Colonic mucosa (tissue), 4 donors: ENCODE data around the gene PKNOX2. TPM values are rescaled to one million over a fixed set of nuclear protein-coding genes. Genes with fewer than 3 reads are reported as not detected.

Source experiments
- DNase-seq: peaks from one replicate; pipeline ENCODE4 v3.0.0-alpha.2; 2020
- H3K27ac ChIP-seq: fragments of 200-600 bp; one replicate; pipeline ENCODE4 v1.8.0; 2021
- H3K27me3 ChIP-seq: fragments of 200-600 bp; one replicate; pipeline ENCODE4 v1.8.0; 2021
- H3K36me3 ChIP-seq: fragments of 200-600 bp; one replicate; pipeline ENCODE4 v1.8.0; 2021
- H3K4me1 ChIP-seq: fragments of 200-600 bp; one replicate; pipeline ENCODE4 v1.8.0; 2021; ENCODE audit warnings: mild to moderate bottlenecking
- H3K4me3 ChIP-seq: fragments of 200-600 bp; one replicate; pipeline ENCODE4 v1.8.0; 2021
- H3K9ac ChIP-seq, 2 donors: one replicate each; pipeline ENCODE4 v1.7.0; 2013; ENCODE audit warnings: control low read depth in 2 of 2, low read depth in 2 of 2, low read length in 2 of 2
- H3K9me3 ChIP-seq: fragments of 200-600 bp; one replicate; pipeline ENCODE4 v1.8.0; 2021
- CTCF ChIP-seq: fragments of 200-600 bp; IDR thresholded peaks from one replicate; pipeline ENCODE4 v1.8.0; 2022; ENCODE audit warnings: antibody characterized with exemption, mild to moderate bottlenecking
- intact Hi-C: fragments of 100-400 bp; cut with DNase I; formaldehyde crosslinking; loops from one replicate; pipeline ENCODE4 v1.14.1; 2022
- total RNA-seq, 2 donors: library from RNA; stranded (reverse); fragmentation: NEBNext Ultra II Directional in 1 of 2; extraction: Animal tissue kit (Norgen Biotek cat#: 25700) in 1 of 2; gene quantifications; one replicate each; pipeline ENCODE4 v1.2.1, GENCODE V29; 2021
- donor health status: healthy.
- donor health status: DM: no; HTN: no; CAD: no.
- donor health status: DM: no; HTN: no; CAD: no.

PKNOX2 gene
- total RNA-seq, 2 donors from 2014 or later: 0.52 to 1.3 TPM

GRCh38 chr11:125242141-125242775, 77.7 kb downstream of the PKNOX2 start:
- H3K27ac ChIP-seq: no peak overlapping the region
- no peak overlapping the region for H3K4me3 ChIP-seq
- H3K9me3 ChIP-seq: no peaks in the 10 kb centered on the region
- no peaks in the 10 kb centered on the region for H3K27me3 ChIP-seq
- no peak overlapping the region for H3K9ac ChIP-seq
- H3K4me1 ChIP-seq: no peaks in the 10 kb centered on the region
- intact Hi-C loops: no loop called here
- DNase-seq: no peak
- H3K36me3 ChIP-seq: no peaks in the 10 kb centered on the region
- no peak for TF ChIP-seq CTCF

- no peak overlapping the region for H3K27ac ChIP-seq
- H3K4me1 ChIP-seq: no peaks in the 10 kb centered on the region
- intact Hi-C loops: no loop called here
- H3K36me3 ChIP-seq: no peaks in the 10 kb centered on the region
- H3K4me3 ChIP-seq: no peak overlapping the region
- DNase-seq: no peak
- H3K27me3 ChIP-seq: no peaks in the 10 kb centered on the region
- TF ChIP-seq CTCF: no peak
- H3K9ac ChIP-seq: no peak overlapping the region
- H3K9me3 ChIP-seq: no peaks in the 10 kb centered on the region
Observed at GRCh38 chr11:125244166-125244565, 79.6 kb downstream of the PKNOX2 start.

- DNase-seq: no peak
Observed at GRCh38 chr11:125245299-125245698, 80.7 kb downstream of the PKNOX2 start.

GRCh38 chr11:125247431-125247830, 82.9 kb downstream of the PKNOX2 start:
- Histone ChIP-seq H3K9me3 (no peaks in the 10 kb centered on the region), H3K4me1 (no peaks in the 10 kb centered on the region), H3K27me3 (no peaks in the 10 kb centered on the region), H3K4me3 (no peak overlapping the region), H3K36me3 (no peaks in the 10 kb centered on the region), H3K9ac (no peak overlapping the region), H3K27ac (no peak overlapping the region)
- TF ChIP-seq CTCF: no peak
- intact Hi-C loops: no loop called here
- DNase-seq: no peak

More at GRCh38 chr11:125245299-125245698, 80.7 kb downstream of the PKNOX2 start:
- TF ChIP-seq CTCF: no peak
- no peaks in the 10 kb centered on the region for H3K4me1 ChIP-seq
- no peaks in the 10 kb centered on the region for H3K27me3 ChIP-seq
- no peak overlapping the region for H3K9ac ChIP-seq
- no peak overlapping the region for H3K4me3 ChIP-seq
- H3K36me3 ChIP-seq: no peaks in the 10 kb centered on the region
- H3K9me3 ChIP-seq: no peaks in the 10 kb centered on the region
- intact Hi-C loops: no loop called here
- no peak overlapping the region for H3K27ac ChIP-seq

- Histone ChIP-seq H3K36me3 (no peaks in the 10 kb centered on the region), H3K9ac (no peak overlapping the region), H3K27ac (no peak overlapping the region), H3K4me1 (no peaks in the 10 kb centered on the region), H3K9me3 (no peaks in the 10 kb centered on the region), H3K4me3 (no peak overlapping the region), H3K27me3 (no peaks in the 10 kb centered on the region)
- DNase-seq: no peak
- intact Hi-C loops: no loop called here
- TF ChIP-seq CTCF: no peak
Observed at GRCh38 chr11:125250318-125251213, 86.0 kb downstream of the PKNOX2 start.
